ENCODE measurements around the gene PCDH1. TPM values are rescaled to one million over a fixed set of nuclear protein-coding genes. Genes with fewer than 3 reads are reported as not detected.

PCDH1 gene
- total RNA-seq, 1 experiment from 2014 or later = 127 TPM

DNA sequence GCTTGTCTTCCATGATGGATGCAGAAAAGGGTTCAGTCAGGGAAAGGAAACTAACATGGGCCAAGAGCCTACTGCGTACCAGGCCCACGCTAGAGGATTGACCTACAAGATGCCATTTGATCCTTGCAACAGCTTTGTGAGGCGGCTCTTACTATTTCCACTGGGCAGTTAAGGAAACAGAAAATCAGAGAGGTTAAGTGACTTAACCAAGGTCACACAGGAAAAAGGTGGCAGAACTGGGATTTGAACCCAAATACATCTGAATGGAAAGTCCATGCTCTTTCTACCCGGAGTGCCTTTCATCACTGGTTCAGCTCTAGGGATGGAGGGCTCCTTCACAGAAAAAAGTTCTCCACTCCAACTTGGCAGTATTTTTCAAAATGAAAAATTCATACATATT, 50.0 kb downstream of the PCDH1 start:
- H3K4me1 Mint-ChIP-seq = peaks cover 54 to 55% of the 10 kb centered on the region in 2 experiments
- H3K4me2 ChIP-seq (ENCODE audit: insufficient read depth, insufficient read length, low read length) = no peak overlapping the region
- WGBS (ENCODE audit: extremely low coverage, insufficient read length, low lambda C conversion rate) = no CpG with 5 or more reads among the region's 4 CpGs
- H4K5ac ChIP-seq (ENCODE audit: insufficient read length, low read depth, low read length) = no peak overlapping the region
- no peaks in the 10 kb centered on the region for H3K79me1 ChIP-seq (ENCODE audit: insufficient read depth, low read depth, low read length, poor library complexity, severe bottlenecking)
- no peak overlapping the region for H3K14ac ChIP-seq (ENCODE audit: insufficient read depth, low read length)
- H2AK5ac ChIP-seq (ENCODE audit: insufficient read length, low read length) = no peak overlapping the region
- H3K56ac ChIP-seq (ENCODE audit: insufficient read length, low read depth, low read length) = no peak overlapping the region
- H3T11ph ChIP-seq (ENCODE audit: low read length) = no peak overlapping the region
- no peak overlapping the region for H2BK5ac ChIP-seq (ENCODE audit: insufficient read length, low read length)
- no peaks in the 10 kb centered on the region for H3K9me3 ChIP-seq (ENCODE audit: control insufficient read depth, low read depth, low read length)
- H3K79me2 ChIP-seq (ENCODE audit: insufficient read depth, low read length) = no peaks in the 10 kb centered on the region
- no peak overlapping the region for H3K4me3 Mint-ChIP-seq
- no peaks in the 10 kb centered on the region; the same call in 1 of the 2 replicates for H3K4me1 ChIP-seq (ENCODE audit: insufficient read depth, low read length)
- no peaks in the 10 kb centered on the region for H4K20me1 ChIP-seq (ENCODE audit: control insufficient read depth, insufficient read depth, insufficient read length)
- no peaks in the 10 kb centered on the region for H3K9me3 Mint-ChIP-seq
- no peaks in the 10 kb centered on the region for H3K27me3 ChIP-seq (ENCODE audit: insufficient read depth, low read length)
- no peak overlapping the region for H3K27ac Mint-ChIP-seq
- no peak overlapping the region for H4K91ac ChIP-seq (ENCODE audit: insufficient read length, low read depth, low read length)
- H4K8ac ChIP-seq (replicated peaks; ENCODE audit: insufficient read length, low read depth, low read length) = no peak overlapping the region
- H3K18ac ChIP-seq (ENCODE audit: insufficient read length, low read depth, low read length) = no peak overlapping the region
- TF ChIP-seq, protein P1, sequence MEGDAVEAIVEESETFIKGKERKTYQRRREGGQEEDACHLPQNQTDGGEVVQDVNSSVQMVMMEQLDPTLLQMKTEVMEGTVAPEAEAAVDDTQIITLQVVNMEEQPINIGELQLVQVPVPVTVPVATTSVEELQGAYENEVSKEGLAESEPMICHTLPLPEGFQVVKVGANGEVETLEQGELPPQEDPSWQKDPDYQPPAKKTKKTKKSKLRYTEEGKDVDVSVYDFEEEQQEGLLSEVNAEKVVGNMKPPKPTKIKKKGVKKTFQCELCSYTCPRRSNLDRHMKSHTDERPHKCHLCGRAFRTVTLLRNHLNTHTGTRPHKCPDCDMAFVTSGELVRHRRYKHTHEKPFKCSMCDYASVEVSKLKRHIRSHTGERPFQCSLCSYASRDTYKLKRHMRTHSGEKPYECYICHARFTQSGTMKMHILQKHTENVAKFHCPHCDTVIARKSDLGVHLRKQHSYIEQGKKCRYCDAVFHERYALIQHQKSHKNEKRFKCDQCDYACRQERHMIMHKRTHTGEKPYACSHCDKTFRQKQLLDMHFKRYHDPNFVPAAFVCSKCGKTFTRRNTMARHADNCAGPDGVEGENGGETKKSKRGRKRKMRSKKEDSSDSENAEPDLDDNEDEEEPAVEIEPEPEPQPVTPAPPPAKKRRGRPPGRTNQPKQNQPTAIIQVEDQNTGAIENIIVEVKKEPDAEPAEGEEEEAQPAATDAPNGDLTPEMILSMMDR (conservative IDR thresholded peaks at IDR 0.05) = no peak
- H3K4ac ChIP-seq (ENCODE audit: low read depth, low read length) = no peak overlapping the region
- no peak overlapping the region for H2BK120ac ChIP-seq (ENCODE audit: low read depth, low read length, poor library complexity, severe bottlenecking)
- H3K23ac ChIP-seq (ENCODE audit: insufficient read length, low read depth, low read length) = no peak overlapping the region
- no peak overlapping the region for H3K27ac ChIP-seq (ENCODE audit: insufficient read length, low read depth, low read length)
- no peaks in the 10 kb centered on the region for H3K23me2 ChIP-seq (ENCODE audit: insufficient read length, low read depth, low read length, poor library complexity, severe bottlenecking)
- H2BK15ac ChIP-seq (ENCODE audit: low read depth, low read length) = no peak overlapping the region
- H3K9ac ChIP-seq (ENCODE audit: extremely low read depth, insufficient read length, low read length) = no peak overlapping the region
- no peaks in the 10 kb centered on the region; the same call in none of the 2 replicates for H3K27me3 Mint-ChIP-seq (ENCODE audit: low read depth)
- H2AFZ ChIP-seq (ENCODE audit: low read length) = no peak overlapping the region
- no peak overlapping the region for H2BK12ac ChIP-seq (ENCODE audit: insufficient read length, low read depth, low read length)
- H3K36me3 Mint-ChIP-seq (ENCODE audit: insufficient read depth in 1 of 3, low read depth in 3 of 3) = peaks cover 0 to 12% (median 2%) of the 10 kb centered on the region in 3 experiments; a peak in 5 of 7 replicates
- no peak for DNase-seq
- H2BK20ac ChIP-seq (ENCODE audit: low read depth, low read length, poor library complexity, severe bottlenecking) = no peak overlapping the region

Measured in H9 (cell line).